HG03196 (cell line): ENCODE results near the gene CMTM1.

Source experiments
- ATAC-seq: cut with Tn5 transposase; IDR thresholded peaks from one replicate; pipeline ENCODE4 v1.9.1; 2021; ENCODE audit not compliant: unreplicated experiment

CMTM1 gene

GRCh38 chr16:66538910-66539309 is 27.3 kb upstream of the CMTM1 start:
- ATAC-seq: no peak

- peak; percentile 73 for ATAC-seq
Measured at GRCh38 chr16:66539623-66540469, 26.4 kb upstream of the CMTM1 start.

- ATAC-seq: no peak
Measured at GRCh38 chr16:66541388-66542355, 24.6 kb upstream of the CMTM1 start.

GRCh38 chr16:66542396-66542795 is 23.8 kb upstream of the CMTM1 start:
- ATAC-seq: no peak

DNA sequence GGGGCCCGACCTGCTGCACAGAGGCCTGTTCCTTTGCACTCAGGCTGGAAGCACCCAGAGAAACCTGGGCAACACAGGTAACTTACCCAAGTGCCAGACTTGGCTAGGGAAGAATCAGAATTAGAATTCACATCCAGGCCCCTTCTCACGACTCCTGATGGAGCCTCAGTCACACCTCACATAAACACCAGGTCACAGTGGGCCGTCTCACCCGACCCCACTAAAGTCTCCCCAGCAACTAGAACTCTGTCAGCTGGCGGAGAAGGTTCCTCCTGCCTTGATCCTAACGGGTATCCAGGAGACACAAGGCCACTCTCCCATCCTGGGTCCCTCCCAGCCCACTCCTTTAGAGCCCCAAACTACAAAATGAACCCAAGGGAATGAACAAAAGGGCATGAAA is 22.7 kb upstream of the CMTM1 start:
- no peak for ATAC-seq

- no peak for ATAC-seq
Measured at GRCh38 chr16:66544016-66544757, 22.1 kb upstream of the CMTM1 start.

DNA sequence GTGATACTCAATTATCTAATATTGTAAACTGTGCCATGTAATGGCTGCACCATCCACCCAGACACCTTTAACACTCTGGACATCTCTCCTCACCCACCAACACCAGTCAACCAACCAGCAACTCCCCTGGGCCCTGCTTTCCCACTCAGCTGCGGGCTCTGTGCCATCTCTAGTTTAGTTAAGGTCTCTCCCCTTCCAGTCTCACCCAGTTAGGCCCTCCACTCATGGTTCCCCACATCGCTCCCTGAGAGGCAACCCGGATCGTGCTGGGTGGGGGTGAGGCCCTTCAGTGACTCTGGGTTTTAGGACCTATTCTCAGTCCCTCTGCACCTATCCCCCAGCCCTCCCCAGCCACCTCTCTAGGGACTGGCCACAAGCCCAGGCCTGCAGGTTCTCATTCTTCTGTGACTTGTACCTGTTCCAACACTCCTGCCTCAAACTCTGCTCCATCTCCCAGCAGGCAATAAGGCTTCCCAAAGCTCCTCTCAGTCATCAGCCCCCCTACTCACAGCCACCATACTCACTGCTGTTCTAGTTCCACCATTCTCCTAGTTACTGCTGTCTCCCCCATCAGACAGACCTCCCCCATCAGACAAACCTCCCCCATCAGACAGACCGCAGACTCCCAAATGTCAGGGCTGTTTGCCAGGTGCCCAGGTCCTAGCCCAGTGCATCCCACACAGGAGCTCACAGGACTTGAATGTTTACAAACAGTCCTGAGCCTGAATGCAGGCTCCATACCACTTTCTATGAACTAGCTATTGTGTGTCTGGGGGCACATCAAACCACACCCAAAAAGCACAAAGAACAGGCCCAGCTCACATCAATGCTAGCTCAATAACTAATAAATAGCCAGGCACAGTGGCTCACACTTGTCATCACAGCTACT is 18.9 kb upstream of the CMTM1 start:
- no peak for ATAC-seq

DNA sequence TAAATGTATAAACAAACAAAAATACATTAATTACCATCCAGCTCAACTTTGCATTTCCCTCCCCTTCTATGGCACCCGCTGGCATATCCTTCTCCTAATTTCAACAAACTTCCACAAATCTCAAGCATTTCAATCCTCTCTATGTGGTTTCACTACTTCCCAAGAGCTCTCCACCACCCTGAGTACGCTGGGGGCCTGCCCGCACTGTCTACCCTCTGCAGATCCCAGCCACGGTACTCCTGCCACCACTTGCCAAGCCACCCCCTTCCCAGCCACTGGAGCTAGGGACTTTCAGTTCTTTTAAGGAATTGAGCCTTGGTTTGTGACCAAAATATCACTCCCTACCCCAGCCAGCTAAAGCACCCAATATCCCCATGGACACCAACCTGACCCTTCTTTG is 18.2 kb upstream of the CMTM1 start:
- no peak for ATAC-seq

GRCh38 chr16:66548868-66549267 is 17.4 kb upstream of the CMTM1 start:
- ATAC-seq: no peak

DNA sequence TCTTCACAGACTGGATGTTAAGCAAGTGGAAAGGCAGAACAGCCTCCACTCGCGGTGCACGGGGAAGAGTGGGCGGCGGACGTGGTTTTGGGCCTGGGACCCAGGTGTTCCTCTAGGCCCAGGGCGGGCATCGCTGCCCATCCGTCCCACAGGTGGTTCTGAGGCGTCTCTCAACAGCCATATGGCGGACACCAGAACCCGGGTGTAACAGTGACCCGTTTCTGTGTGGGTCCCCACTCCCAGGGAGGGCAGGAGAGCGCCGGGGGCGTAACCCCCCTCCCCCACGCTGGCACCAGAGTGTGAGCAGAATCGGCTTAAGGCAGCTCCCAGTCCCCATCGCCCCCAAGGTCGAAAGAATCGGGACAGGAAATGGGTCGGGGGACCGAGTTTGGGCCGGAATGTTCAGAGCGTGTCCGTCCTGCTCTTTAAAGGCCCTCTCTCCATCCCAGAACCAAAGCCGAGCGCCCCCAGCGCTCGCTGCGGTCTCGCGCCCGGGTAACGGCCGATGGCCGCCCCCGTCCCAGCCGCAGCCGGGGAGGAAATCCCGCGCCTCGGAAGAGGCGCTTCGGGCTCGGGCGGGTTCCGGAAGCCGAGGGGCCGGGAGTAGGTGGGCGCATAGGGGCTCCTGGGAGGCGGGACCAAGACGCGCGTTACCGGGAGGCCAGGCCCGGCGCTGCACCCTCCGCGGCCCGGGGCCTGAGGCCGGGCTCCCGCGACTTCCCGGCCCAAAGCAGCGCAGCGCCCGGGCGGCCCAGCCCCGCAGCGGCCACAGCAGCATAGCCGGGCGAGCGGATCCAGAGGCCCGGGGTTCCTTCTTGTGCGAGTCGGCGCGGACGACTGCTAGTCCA is 16.7 kb upstream of the CMTM1 start, which contains the start of gene TK2:
Gene TK2, minus strand, starts transcription at position 839 of the 848 bp plus-strand sequence. Its CDS starts 61 bp downstream, at position 778.
- ATAC-seq: no peak

- no peak for ATAC-seq
Measured at GRCh38 chr16:66551348-66551759, 14.9 kb upstream of the CMTM1 start.

DNA sequence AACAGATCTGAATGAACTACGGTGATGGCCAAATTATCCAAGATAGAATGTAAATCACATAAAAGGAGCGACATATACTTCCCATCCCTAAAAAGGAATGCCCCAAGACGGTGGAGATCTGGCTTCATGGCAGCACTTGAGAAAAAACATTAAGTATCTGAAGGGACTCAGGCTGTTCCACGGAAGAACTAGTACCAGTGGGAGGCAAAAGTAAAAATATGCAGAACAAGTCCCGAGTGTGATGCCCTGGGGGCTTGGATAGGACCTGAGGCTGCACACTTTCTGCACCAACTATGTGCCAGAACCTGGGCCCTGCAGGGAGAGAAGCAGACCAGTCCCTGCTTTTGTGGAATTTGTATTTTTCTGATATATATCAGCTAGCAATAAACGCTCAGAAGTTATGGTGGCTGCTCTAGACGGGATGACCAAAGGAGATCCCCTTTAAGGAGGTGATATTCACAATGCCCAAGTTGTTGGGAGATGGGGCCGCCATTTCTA is 14.4 kb upstream of the CMTM1 start:
- no peak for ATAC-seq

DNA sequence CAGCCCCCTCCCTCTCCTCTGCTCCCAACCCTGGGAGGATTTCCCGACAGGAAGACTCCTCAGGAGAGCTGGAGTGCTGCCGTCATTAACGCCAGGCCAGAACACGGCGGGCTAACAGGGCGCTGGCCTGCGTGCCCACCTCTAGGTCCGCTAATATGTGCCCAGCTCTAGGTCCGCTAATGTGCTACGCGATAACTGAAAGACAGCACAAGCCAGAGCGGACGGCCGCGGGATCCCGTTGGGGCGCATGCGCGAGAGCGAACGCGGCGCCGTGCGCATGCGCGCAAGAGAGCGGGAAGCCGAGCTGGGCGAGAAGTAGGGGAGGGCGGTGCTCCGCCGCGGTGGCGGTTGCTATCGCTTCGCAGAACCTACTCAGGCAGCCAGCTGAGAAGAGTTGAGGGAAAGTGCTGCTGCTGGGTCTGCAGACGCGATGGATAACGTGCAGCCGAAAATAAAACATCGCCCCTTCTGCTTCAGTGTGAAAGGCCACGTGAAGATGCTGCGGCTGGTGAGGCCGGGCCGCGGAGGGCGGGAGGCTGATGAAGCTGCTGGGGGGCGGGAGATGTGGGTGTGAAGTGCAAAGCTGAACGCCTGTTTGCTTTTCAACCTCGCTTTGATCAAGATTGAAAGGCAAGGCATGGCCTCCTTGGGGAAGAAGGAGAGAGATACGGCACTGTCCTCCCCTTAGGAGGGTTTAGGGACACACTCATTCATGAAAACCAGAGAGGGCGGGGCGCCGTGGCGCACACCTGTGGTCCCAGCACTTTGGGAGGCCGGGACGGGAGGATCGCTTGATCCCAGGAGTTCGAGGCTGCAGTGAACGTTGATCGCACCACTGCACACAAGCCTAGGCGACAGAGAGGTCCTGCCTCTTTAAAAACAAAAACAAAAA is 13.7 kb upstream of the CMTM1 start, which contains the start of gene CKLF:
Gene CKLF, plus strand, starts transcription at position 291 of the 892 bp plus-strand sequence. Its CDS starts 140 bp downstream, at position 431.
- ATAC-seq: no peak

DNA sequence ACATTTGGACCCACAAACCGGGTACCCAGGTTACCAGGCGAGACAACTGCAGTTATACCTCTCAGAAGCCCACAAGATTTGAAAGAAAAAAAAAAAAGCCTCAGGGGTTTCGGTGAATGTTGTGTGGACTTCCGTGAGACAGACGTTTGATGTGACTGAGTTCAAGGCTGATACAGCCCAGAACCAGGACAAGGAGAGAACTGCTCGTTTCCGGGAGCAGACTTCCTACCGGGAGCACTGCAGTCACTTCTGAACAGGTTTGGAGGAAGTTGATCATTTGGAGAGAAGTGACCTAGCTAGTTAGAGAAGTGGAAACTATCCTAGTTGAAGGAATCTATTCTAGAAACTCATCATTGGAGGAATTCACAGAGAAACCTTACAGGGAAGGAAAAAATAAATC is 13.0 kb upstream of the CMTM1 start:
- no peak for ATAC-seq

- ATAC-seq: no peak
Measured at GRCh38 chr16:66554021-66554420, 12.2 kb upstream of the CMTM1 start.

- no peak for ATAC-seq
Measured at GRCh38 chr16:66554495-66554894, 11.7 kb upstream of the CMTM1 start.

GRCh38 chr16:66560107-66560506 is 6.1 kb upstream of the CMTM1 start:
- ATAC-seq: no peak
